Adrenal gland (tissue), 12 donors: ENCODE results near the gene RUVBL2. TPM values are rescaled to one million over a fixed set of nuclear protein-coding genes. Genes with fewer than 3 reads are reported as not detected.

ENCODE experiments used
- DNase-seq, 7 donors: peaks; one replicate each; pipeline ENCODE4 v3.0.0-alpha.2; 2019 to 2020
- H3K27ac ChIP-seq, 5 donors: fragments of 200-600 bp; sonication (generic) in 4 of 5; 1 replicate in 3 of 5; 2 replicates in 2 of 5; pipeline versions ENCODE4 v1.5.1 to v1.8.0; 2016 to 2020; ENCODE audit warnings: mild to moderate bottlenecking in 1 of 5
- H3K27me3 ChIP-seq: fragments of 200-600 bp; 2 replicates; pipeline ENCODE4 v1.8.0; 2021
- H3K36me3 ChIP-seq, 2 donors: fragments of 200-600 bp; replicated peaks in 1 of 2; 1 replicate in 1 of 2; 2 replicates in 1 of 2; pipeline versions ENCODE4 v1.5.1 to v1.8.0; 2018 to 2022
- H3K4me1 ChIP-seq, 2 donors: fragments of 200-600 bp; replicated peaks in 1 of 2; 1 replicate in 1 of 2; 2 replicates in 1 of 2; pipeline versions ENCODE4 v1.5.1 to v1.8.0; 2018 to 2021
- H3K4me3 ChIP-seq, 4 donors: fragments of 200-600 bp; sonication (generic) in 3 of 4; one replicate each; pipeline ENCODE4 v1.5.1; 2016 to 2018
- H3K9me3 ChIP-seq, 3 donors: fragments of 200-600 bp; sonication (generic) in 1 of 3; replicated peaks in 1 of 3; 1 replicate in 2 of 3; 2 replicates in 1 of 3; pipeline versions ENCODE4 v1.5.1 to v1.8.0; 2016 to 2021
- CTCF ChIP-seq, 6 experiments: fragments of 450-650 bp in 4 of 6; fragments of 200-600 bp in 2 of 6; sonication (generic) in 1 of 6; IDR thresholded peaks; 1 replicate in 5 of 6; 2 replicates in 1 of 6; pipeline versions ENCODE4 v1.5.1 to v1.8.0; 2016 to 2021; ENCODE audit warnings: antibody characterized with exemption in 6 of 6, mild to moderate bottlenecking in 2 of 6, moderate library complexity in 1 of 6
- POLR2A ChIP-seq, 2 donors: fragments of 450-650 bp; IDR thresholded peaks; one replicate each; pipeline ENCODE4 v1.6.1; 2017; ENCODE audit warnings: antibody characterized with exemption in 2 of 2, mild to moderate bottlenecking in 2 of 2, moderate library complexity in 1 of 2
- WGBS, 4 donors: extraction: QIAGEN DNeasy Blood & Tissue Kit in 2 of 4; methylation state at CpG; one replicate each; pipeline versions ENCODE4 v1.1.5 to v1.1.7; 2013 to 2017; 5-methylcytosine and 5-hydroxymethylcytosine counted together
- intact Hi-C, 2 donors: fragments of 100-400 bp; cut with DNase I; formaldehyde crosslinking; loops; one replicate each; pipeline versions ENCODE4 v1.14.1 to v1.15.0; 2022 to 2023
- polyA plus RNA-seq, 3 donors: library from polyadenylated mRNA; stranded (reverse); fragments of 200-250 nt in 2 of 3; fragments of 350-450 nt in 1 of 3; fragmentation: Illumina TruSeq in 1 of 3; extraction: RNeasy Lipid Tissue Mini Kit (QIAGEN cat#74804) in 1 of 3; gene quantifications; one replicate each; pipeline ENCODE4 v1.2.3, GENCODE V29; 2013 to 2014
- total RNA-seq, 9 donors: library from RNA; depleted of rRNA in 4 of 9; stranded (reverse); fragments of >200 nt in 4 of 9; fragments of 120-200 nt in 1 of 9; fragmentation: NEBNext Ultra II Directional in 1 of 9; extraction: Animal tissue kit (Norgen Biotek cat#: 25700) in 1 of 9; gene quantifications; one replicate each; pipeline versions ENCODE4 v1.1.0 to v1.2.4, GENCODE V29; 2013 to 2023
- donor health status: healthy with polysubstance abuse.
- donor health status: Bipolar disorder and iron deficiency.
- donor health status: DM: yes; HTN: yes; CAD: no.
- donor health status: DM: no; HTN: no; CAD: no.
- donor health status: DM: no; HTN: no; CAD: no.
- donor health status: DM: yes; HTN: yes; CAD: no.

Gene RUVBL2
- total and polyA plus RNA-seq, 12 donors, result 41.3 to 143 (median 75.6) TPM

- no peak overlapping the region for H3K4me3 ChIP-seq
- WGBS, 4 donors, result 56 to 65% (median 61%) methylated on average over 9 of the region's 9 CpGs
- no peaks in the 10 kb centered on the region for H3K9me3 ChIP-seq
- no peak overlapping the region for H3K27ac ChIP-seq
- H3K4me1 ChIP-seq, result peaks cover 0 to 22% of the 10 kb centered on the region in 2 donors
- no peaks in the 10 kb centered on the region for H3K36me3 ChIP-seq
- DNase-seq, result no peak
- H3K27me3 ChIP-seq, result peaks cover 5% of the 10 kb centered on the region
- intact Hi-C loops, result no loop called here
- TF ChIP-seq CTCF (IDR thresholded peaks at IDR 0.05), result no peak
- no peak for TF ChIP-seq POLR2A (IDR thresholded peaks at IDR 0.05)
Measured at GRCh38 chr19:49059053-49059452, 65.4 kb downstream of the RUVBL2 start.

- no peaks in the 10 kb centered on the region for H3K9me3 ChIP-seq
- H3K27ac ChIP-seq, result no peak overlapping the region
- 80 to 100% (median 98%) methylated on average over 2 of the region's 2 CpGs for WGBS, 4 donors
- no peak for TF ChIP-seq CTCF (IDR thresholded peaks at IDR 0.05)
- TF ChIP-seq POLR2A (IDR thresholded peaks at IDR 0.05), result no peak
- DNase-seq, result no peak
- peaks cover 0 to 26% of the 10 kb centered on the region in 2 donors for H3K4me1 ChIP-seq
- no peaks in the 10 kb centered on the region for H3K36me3 ChIP-seq
- H3K27me3 ChIP-seq, result peaks cover 10% of the 10 kb centered on the region
- intact Hi-C loops, result no loop called here
- H3K4me3 ChIP-seq, result no peak overlapping the region
Measured at GRCh38 chr19:49061000-49061399, 67.3 kb downstream of the RUVBL2 start.

GRCh38 chr19:49061445-49061844 is 67.8 kb downstream of the RUVBL2 start:
- intact Hi-C loops, result no loop called here
- DNase-seq, result no peak
- Histone ChIP-seq H3K36me3 (no peaks in the 10 kb centered on the region), H3K27me3 (peaks cover 10% of the 10 kb centered on the region), H3K27ac (no peak overlapping the region), H3K9me3 (no peaks in the 10 kb centered on the region), H3K4me1 (peaks cover 0 to 22% of the 10 kb centered on the region in 2 donors), H3K4me3 (no peak overlapping the region)
- WGBS, 4 donors, result 73 to 80% (median 76%) methylated on average over 1 to 25 of the region's 25 CpGs; no CpG with 5 or more reads in 1 of the 4 donors
- TF ChIP-seq POLR2A (IDR thresholded peaks at IDR 0.05), result no peak
- TF ChIP-seq CTCF (IDR thresholded peaks at IDR 0.05), result no peak

GRCh38 chr19:49064029-49064629 is 70.4 kb downstream of the RUVBL2 start:
- no peak for DNase-seq
- intact Hi-C loops, result no loop called here

More at GRCh38 chr19:49064029-49064629, 70.4 kb downstream of the RUVBL2 start:
- H3K4me3 ChIP-seq, result no peak overlapping the region
- H3K9me3 ChIP-seq, result no peaks in the 10 kb centered on the region
- WGBS, 4 donors, result 59 to 71% (median 67%) methylated on average over 3 to 10 of the region's 10 CpGs
- peaks cover 0 to 6% of the 10 kb centered on the region in 2 donors for H3K4me1 ChIP-seq
- peaks cover 6% of the 10 kb centered on the region for H3K27me3 ChIP-seq
- H3K36me3 ChIP-seq, result no peaks in the 10 kb centered on the region
- TF ChIP-seq CTCF (IDR thresholded peaks at IDR 0.05), result no peak
- TF ChIP-seq POLR2A (IDR thresholded peaks at IDR 0.05), result no peak
- no peak overlapping the region for H3K27ac ChIP-seq
